ENCODE measurements around the gene RTTN.

The RTTN gene

GRCh38 chr18:70200286-70200685 is 5.2 kb downstream of the RTTN start:
- DNase-seq: no peak

GRCh38 chr18:70197844-70198243 is 7.6 kb downstream of the RTTN start:
- no peak for DNase-seq

DNA sequence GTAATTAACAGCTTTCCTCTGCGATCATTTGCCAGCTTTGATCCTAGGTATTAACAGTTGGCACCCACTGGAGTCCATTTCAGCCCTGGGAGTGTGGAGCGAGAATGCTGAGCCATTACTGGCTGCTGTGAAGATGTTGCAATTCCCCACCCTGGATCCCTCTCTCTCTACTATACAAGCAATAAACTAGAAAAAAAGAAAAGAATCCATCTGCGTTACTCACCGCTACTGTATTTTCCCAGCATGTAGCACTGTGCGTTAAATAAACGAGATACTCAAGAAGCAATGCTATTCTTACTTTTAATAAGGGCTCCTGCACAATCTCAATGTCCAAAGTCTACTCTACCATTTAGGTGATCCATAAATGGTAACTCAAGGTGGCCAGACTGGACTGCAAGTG is 8.5 kb downstream of the RTTN start:
- DNase-seq: no peak

DNA sequence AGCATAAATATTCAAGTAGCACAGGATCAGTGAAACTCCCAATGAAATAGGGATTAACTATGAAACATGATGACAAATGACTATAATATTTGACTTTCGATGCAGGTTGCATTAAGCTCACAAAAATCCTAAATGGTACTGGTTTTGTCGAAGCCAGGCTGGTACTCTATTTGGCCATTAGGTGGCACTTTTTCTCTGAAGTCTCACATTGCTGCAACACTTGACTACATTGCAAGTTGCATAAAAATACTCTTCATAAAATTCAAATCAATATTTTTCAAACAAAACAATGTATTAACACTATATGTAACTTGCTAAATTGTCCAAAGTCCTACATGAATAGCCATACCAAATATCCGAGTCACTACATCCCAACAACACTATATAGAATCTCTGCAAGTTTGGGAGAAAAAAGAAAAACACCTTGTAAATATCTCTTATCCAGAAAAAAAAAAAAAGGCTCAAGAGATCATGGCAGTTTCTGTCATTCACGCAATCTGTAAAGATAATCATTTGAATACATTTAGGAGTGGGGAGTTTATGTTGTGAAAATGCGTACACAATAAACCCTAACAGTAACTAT is 9.5 kb downstream of the RTTN start:
- peak; percentile 20 for DNase-seq

- DNase-seq: no peak
Observed at GRCh38 chr18:70195014-70195614, 10.4 kb downstream of the RTTN start.

DNA sequence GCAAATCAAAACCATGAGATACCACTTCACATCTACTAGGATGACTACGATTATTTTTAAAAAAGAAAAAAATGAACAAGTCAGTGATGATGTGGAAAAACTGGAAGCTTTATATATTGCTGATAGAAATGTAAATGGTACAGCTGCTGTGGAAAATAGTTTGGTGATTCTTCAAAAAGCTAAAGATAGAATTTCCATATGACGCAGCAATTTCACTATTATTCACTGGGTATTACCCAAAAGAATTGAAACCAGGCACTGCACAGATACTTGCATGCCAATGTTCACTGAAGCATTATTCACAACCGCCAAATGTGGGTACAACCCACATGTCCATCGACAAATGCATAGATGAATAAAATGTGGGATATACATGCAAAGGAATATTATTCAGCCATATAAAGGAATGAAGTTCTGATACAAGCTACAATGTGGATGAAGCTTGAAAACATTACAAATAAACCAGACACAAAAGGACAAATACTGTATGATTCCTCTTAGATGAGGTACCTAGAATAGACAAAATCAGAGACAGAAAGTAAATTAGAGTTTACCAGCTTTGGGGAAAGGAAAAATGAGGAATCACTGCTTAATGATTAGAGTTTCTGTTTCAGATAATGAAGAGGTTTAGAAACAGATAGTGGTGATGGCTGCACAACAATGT is 11.1 kb downstream of the RTTN start:
- no peak for DNase-seq

GRCh38 chr18:70190529-70190928 is 15.0 kb downstream of the RTTN start:
- DNase-seq: no peak

DNA sequence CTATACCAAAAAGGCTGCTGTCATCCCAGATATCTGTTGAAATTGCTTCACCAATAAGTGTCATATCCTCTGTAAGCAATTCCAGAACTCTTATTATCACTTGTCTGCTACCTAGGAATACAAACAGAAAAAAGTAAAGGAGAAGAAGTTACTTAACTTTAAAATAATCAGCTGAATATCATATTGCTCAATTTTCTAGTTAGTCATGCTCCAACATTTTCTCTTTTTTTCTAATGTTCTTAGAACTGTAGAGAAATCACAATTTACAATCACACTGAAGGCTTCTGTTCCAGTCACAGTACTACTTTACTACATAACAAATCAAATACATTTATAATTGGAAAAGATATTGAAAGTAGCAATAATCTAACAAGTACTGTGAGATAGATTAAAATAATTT is 17.4 kb downstream of the RTTN start:
- DNase-seq: no peak

GRCh38 chr18:70183441-70183840 is 22.0 kb downstream of the RTTN start:
- no peak for DNase-seq

GRCh38 chr18:70182548-70182947 is 22.9 kb downstream of the RTTN start:
- DNase-seq: no peak

DNA sequence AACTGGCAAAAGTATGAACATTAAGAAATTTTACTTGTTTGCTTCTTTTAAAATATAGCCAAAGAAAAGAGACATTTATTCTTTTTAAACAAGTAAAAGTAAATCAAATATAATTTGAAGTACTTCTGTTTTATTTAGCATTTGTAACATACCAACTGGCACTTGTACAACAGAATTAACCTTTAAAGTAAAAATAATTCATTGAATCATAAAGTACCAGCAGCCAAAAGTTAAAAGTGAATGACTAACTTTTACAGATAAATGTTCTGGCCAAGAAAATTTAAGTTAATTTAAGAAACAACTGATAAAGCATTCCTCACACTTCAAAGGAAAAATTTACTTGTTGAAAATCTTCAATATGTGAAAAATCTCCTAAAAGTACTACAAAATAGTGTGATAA is 23.8 kb downstream of the RTTN start:
- DNase-seq: no peak

- DNase-seq: no peak
Observed at GRCh38 chr18:70181015-70181414, 24.5 kb downstream of the RTTN start.

DNA sequence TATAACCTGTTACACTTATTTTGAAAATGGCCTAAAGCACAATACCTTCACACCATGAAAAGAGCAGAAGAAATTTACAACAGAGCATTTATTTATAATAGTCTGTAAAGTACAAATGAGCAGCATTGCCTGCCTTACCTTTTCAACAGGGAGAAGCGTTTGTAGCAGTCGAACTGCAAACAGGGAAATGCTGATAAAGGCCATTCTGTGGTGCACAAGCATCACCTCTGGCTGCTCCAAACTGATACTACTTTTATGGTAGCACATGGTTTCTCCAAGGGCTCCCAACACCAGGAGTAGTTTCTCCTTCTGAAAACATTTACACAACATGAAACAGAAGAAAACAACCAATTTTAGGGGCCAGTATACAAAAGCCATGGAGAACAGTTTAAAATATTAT is 28.9 kb downstream of the RTTN start:
- DNase-seq: no peak

- DNase-seq: no peak
Observed at GRCh38 chr18:70175216-70175615, 30.3 kb downstream of the RTTN start.

GRCh38 chr18:70172225-70172624 is 33.3 kb downstream of the RTTN start:
- no peak for DNase-seq

GRCh38 chr18:70169747-70170146 is 35.7 kb downstream of the RTTN start:
- DNase-seq: no peak

DNA sequence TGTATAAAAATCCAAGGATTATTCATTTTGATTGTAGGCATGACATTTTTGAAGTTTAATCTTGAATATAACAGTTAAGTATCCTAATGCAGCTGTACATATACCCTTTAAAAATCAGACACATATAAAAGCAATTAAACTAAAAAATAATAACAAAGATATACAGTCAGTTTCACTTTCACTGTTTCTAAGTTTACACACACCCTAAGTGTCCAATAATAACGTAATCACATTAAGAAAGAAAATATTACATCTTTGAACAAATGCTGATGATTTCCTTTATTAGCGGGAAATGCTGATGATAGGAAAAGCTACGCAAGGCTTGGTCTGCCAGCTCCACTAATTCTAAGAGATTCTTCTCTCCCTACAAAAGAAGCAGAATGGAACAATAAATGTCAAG is 38.8 kb downstream of the RTTN start:
- no peak for DNase-seq

DNA sequence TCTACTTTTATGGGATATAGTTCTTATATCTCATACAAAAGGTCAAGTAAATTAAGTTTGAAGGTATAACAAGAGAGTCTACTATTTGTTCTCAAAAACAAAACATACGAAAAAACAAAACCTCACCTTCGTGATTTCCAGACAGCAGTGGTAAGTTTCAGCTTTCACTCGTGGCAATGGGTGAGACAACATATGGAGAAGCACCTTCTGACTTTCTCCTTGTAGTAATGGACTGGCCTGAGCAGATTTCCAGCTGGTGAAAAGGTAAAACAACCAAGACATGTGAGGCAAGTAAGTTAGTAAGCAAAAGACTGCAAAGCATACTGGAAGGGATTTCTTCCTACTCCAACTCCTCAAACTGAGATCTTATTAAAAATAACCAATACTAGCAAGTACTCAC is 39.6 kb downstream of the RTTN start:
- DNase-seq: no peak

- DNase-seq: no peak
Observed at GRCh38 chr18:70160073-70160678, 45.3 kb downstream of the RTTN start.

DNA sequence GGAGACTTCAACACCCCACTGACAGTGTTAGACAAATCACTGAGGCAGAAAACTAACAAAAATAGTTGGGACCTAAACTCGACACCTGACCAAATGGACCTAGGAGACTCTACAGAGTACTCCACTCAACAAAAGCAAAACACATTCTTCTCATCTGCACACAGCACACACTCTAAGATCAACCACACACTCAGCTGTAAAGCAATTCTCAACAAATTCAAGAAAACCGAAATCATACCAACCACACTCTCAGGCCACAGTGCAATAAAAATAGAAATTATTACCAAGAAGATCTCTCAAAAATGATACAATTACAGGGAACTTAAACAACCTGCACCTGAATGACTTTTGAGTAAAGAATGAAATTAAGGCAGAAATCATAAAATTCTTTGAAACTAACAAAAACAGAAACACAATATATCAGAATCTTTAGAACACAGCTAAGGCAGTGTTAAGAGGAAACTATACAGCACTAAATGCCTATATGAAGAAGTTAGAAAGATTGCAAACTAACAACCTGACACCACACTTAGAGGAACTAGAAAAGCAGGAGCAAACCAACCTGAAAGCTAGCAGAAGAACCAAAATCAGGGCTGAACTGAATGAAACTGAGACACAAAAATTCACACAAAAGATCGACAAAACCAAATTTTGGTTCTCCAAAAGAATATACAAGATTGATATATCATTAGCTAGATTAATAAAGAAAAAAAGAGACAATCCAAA is 46.3 kb downstream of the RTTN start:
- DNase-seq: no peak

DNA sequence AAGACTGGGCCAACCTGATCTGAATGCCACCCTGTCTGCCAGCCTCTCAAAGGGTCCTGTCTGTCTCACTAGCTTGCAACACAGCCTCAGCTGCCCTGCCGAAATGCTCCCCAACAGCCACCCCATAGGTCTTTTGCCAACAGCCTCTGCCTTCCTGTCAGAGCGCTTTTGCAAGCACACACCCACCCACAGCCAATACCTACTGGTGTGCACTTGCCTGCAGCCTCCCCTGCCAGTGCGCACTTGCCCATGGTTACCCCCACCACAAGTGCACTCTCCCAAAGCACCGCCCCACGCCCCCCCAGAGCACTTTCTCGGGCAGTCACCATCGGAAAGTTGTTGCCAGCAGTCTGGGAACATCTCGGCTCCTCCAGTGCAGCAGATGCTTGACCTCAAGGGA is 48.6 kb downstream of the RTTN start:
- no peak for DNase-seq

DNA sequence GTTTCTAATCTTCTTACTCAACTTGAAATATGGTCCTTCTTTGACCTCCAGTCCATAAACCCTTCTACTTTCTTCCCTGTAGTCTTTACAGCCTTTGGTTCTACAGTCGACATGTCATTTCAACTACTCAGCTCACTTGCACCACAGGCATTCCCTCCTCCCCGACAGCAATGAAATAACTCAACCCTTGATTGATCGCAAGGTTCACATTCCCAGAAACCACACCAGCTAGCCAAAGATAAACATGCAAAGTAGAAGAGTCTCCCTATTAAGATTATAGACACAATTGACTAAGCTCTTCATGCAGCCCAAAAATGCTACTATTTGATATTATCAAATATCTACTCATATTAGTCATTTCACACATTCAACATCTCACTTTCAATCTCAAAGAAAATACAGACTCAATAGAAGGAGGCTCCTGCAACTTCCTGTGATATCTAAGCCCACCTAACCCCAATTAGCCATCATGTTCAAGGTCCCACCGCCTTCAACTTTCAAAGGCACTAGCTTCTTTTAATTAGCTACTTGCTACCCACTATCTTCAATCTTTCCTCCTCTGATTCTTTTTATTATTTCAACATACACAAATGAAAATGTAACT is 50.8 kb downstream of the RTTN start:
- no peak for DNase-seq

GRCh38 chr18:70151614-70152013 is 53.9 kb downstream of the RTTN start:
- no peak for DNase-seq
